ENCODE measurements around the gene CHTF8. TPM values are rescaled to one million over a fixed set of nuclear protein-coding genes. Genes with fewer than 3 reads are reported as not detected.

Gene CHTF8
- polyA plus RNA-seq, 3 donors = 143 to 177 (median 160) TPM

- no peak for DNase-seq (ENCODE audit: extremely low read depth in 1 of 11, low read depth in 9 of 11, low spot score in 4 of 11)
Measured at GRCh38 chr16:69107316-69107962, 24.9 kb downstream of the CHTF8 start.

DNA sequence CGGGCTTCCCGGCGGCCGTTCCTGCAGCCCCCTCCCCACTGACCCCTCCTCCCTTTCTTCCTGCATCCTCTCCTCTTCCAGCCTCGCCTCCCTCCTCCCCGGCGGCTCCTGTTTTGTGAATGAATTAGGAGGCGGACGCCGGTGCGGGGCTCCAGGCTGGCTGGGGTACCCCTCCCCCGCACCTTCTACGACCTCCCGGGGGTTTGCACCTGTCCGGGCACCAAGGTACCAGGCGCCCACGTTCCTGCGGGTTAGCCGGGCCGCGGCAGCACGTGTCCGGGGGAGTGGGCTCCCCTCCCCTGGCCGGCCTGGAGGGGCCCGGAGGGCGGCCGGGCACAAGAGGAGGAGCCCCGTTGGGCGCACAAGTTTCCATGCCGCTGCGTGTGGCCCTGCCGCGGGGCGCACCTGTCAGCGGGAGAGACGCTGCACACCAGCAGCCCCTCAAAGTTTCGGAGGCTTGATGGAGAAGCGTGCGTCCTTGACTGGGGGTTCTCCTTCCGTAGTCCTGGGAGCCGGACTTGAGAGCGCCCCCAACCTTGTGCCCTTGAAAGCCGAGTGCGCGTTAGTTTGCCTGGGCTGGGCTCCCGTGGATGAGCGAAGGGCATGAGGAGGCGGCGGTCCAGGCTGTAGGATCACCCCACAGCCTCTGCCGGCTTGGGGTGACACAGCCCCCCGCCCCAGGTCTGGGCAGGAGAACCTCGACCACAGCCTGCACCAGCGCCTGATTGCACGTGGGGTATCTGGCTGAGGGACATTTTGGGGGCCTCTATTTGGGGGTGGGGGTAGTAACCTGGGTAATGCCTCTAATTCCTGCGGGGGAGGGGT lies 25.7 kb downstream of the CHTF8 start:
- no peak for DNase-seq (ENCODE audit: extremely low read depth in 1 of 11, low read depth in 9 of 11, low spot score in 4 of 11)

GRCh38 chr16:69105501-69106361 lies 26.7 kb downstream of the CHTF8 start, which contains the start of gene HAS3:
HAS3 (plus strand) TSS chr16:69105653; CDS start chr16:69109396, 3,743 bp downstream.
- DNase-seq (ENCODE audit: extremely low read depth in 1 of 11, low read depth in 9 of 11, low spot score in 4 of 11) = peak in 5 of 11 donors; percentile 52 to 66 (median 62)

DNA sequence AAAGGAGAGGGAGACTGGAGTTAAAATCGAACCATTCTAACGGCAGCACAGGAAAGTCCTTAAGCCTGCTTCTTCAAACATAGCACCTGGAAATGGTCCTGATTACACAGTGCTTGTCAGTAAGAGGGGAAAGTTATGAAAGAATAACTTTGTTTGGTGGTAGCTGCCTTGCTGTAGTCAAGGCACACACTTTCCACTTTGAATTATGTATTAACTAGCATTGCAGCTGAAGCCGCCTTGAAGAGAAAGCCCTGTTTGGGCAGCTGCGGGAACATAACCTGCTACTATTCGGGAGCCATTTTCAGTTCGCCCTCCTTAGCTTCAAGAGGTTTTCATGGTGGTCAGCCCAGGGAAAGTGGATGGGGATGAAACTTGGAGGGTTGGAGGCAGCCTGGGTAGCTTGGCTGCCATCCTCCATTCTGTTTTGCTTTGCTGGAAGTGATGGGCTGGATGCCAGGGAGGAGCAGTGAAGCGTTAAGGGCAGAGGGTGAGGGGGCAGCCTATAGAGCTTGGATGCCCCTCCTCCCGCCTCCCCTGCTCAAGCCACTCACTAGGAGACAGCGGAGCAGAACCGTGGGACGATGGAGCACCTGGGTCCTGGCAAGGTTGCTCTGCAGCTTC lies 32.2 kb downstream of the CHTF8 start:
- DNase-seq (ENCODE audit: extremely low read depth in 1 of 11, low read depth in 9 of 11, low spot score in 4 of 11) = no peak

DNA sequence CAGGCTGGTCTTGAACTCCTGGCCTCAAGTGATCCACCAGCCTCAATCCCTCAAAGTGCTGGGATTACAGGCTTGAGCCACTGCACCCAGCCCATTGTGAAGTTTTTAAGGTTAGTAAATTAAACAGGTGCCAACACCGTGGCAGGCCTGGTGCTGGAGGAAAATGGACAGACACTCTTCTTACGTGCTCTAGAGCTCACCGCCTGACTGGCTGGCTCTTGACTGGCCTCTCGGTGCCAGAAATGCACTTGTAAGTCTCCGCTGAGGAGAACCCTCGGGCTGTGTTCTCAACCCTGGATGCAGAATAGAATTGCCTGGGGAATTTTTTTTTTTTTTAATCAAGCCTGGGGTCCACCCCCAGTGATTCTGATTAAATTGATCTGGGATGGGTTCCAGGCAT lies 37.2 kb downstream of the CHTF8 start:
- DNase-seq (ENCODE audit: extremely low read depth in 1 of 11, low read depth in 9 of 11, low spot score in 4 of 11) = no peak

GRCh38 chr16:69094501-69094900 lies 37.9 kb downstream of the CHTF8 start:
- DNase-seq (ENCODE audit: extremely low read depth in 1 of 11, low read depth in 9 of 11, low spot score in 4 of 11) = no peak

DNA sequence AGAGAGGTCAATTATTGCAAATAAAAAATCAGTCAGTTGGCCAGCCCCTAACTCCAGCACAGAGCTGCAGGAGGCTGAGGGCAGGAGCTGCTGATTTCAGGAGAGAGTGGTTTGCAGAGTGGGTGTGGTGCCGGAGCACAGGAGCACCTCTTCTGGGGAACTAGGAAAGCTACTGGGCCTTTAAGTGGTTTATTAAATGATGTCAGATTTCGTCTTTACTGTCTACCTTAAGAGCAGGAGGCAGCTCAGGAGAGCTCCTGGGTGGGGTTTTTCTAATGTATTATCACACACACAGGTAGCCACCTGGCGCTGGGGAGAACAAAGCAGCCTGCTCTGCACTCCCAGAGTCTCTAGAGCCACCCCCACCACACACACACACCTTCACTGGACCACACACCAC lies 38.4 kb downstream of the CHTF8 start:
- no peak for DNase-seq (ENCODE audit: extremely low read depth in 1 of 11, low read depth in 9 of 11, low spot score in 4 of 11)

GRCh38 chr16:69089091-69089910 lies 43.1 kb downstream of the CHTF8 start:
- DNase-seq (ENCODE audit: extremely low read depth in 1 of 11, low read depth in 9 of 11, low spot score in 4 of 11) = no peak

GRCh38 chr16:69088684-69089083 lies 43.7 kb downstream of the CHTF8 start:
- DNase-seq (ENCODE audit: extremely low read depth in 1 of 11, low read depth in 9 of 11, low spot score in 4 of 11) = no peak

DNA sequence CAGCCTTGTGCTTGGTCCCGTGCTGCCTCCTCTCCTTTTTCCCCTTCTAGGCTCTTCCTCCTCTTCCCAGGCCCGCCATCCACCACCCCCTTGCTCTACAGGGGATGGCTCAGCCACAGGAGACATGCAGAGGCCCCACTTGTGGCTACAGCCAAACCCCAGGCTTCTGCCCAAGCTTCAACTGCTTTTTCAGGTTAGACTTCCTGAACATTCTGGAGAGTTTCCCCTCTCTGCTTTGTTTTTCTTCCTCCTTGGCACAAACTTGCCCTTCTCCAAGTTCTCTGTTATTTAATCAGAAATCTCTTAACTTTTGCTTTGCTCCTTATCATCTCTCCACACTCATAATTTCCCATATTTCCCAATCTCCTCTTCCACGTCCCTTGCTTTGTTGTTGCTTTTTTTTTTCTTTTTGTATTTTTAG lies 45.2 kb downstream of the CHTF8 start:
- DNase-seq (ENCODE audit: extremely low read depth in 1 of 11, low read depth in 9 of 11, low spot score in 4 of 11) = no peak

- no peak for DNase-seq (ENCODE audit: extremely low read depth in 1 of 11, low read depth in 9 of 11, low spot score in 4 of 11)
Measured at GRCh38 chr16:69085032-69085695, 47.2 kb downstream of the CHTF8 start.

DNA sequence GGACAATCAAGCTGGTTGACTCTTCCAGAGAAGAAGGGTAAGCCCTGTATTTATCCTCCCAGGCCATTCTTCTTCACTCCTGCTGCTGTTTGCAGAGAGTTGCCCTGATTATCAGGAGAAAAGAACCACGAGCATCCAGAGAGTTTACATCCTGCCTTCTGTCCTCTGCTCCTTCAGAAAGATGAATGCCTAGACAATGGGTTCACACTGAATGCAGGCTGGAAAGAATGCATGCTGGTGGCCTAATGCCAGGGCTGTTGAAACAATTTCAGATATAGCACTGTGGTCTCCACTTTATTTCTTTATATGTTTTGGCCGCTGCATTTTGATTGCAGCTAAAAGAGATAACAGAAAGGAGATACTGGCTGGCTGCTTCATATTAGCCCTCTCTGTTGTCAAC lies 48.1 kb downstream of the CHTF8 start:
- no peak for DNase-seq (ENCODE audit: extremely low read depth in 1 of 11, low read depth in 9 of 11, low spot score in 4 of 11)

- DNase-seq (ENCODE audit: extremely low read depth in 1 of 11, low read depth in 9 of 11, low spot score in 4 of 11) = no peak
Measured at GRCh38 chr16:69083306-69083941, 49.0 kb downstream of the CHTF8 start.

DNA sequence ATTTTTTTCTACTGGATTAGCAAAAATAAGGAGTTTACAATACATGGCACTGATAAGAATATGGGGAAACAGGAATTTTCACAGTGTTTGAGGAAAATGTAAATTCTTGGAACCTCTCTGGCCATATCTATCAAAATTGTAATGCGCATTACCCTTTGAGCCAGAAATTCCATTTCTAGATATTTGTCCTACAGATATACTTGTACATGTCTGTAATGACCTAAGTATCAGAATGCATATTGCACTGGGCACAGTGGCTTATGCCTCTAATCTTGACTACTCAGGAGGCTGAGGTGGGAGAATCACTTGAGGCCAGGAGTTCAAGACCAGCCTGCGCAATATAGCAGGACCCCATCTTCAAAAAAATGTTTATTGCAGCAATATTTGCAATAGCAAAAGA lies 52.7 kb downstream of the CHTF8 start:
- no peak for DNase-seq (ENCODE audit: extremely low read depth in 1 of 11, low read depth in 9 of 11, low spot score in 4 of 11)

DNA sequence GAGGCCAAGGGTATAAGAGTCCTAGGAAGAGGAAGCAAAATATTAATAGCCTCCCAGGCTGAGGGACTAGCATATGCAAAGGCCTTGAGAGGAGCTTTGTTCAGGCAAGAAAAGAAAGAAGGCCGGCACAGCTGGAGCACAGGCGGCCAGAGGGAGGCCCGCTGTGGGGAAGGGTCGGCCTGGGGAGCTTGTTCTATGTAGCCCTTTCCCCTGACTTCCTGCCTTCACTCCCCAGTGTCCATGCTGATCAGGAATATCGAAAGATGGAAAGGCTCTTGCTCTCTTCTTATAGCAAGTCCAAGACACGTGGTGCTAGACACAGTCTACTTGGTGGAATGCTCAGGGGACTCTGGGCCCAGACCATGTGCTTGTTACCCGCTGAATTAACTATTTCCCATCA lies 54.3 kb downstream of the CHTF8 start:
- DNase-seq (ENCODE audit: extremely low read depth in 1 of 11, low read depth in 9 of 11, low spot score in 4 of 11) = no peak

- DNase-seq (ENCODE audit: extremely low read depth in 1 of 11, low read depth in 9 of 11, low spot score in 4 of 11) = no peak
Measured at GRCh38 chr16:69077251-69077650, 55.1 kb downstream of the CHTF8 start.

- no peak for DNase-seq (ENCODE audit: extremely low read depth in 1 of 11, low read depth in 9 of 11, low spot score in 4 of 11)
Measured at GRCh38 chr16:69073181-69073702, 59.1 kb downstream of the CHTF8 start.
